ENCODE results near the gene SYT17. TPM values are rescaled to one million over a fixed set of nuclear protein-coding genes. Genes with fewer than 3 reads are reported as not detected.

Gene SYT17
- polyA plus RNA-seq, 1 donor (not counting 4 experiments of a cell fraction or from before 2014, with no cell fraction given), result not detected

DNA sequence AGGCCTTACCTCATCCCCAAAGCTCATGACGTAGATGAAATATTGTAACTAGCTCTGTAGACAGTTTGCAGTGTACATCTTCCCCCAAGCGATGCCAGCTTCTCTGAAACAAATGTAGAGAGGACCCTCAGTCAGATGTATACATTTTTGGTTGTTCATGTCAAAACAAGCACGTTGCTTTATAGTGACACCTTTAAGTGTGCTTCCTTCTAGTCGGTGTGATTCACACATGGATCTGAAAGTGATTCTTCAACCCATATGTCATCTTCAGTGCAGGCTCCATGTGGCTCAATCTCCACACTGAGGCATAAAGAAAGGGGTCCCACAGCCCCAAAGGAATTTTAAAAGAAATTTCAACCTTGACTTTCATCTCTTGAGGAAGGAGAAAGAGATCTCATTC is 86.6 kb downstream of the SYT17 start:
- dilution Hi-C loops (cut with MboI; ENCODE audit: extremely low pct_ligation_motif_present, low sequenced_read_pairs), result no loop called here
- Histone ChIP-seq H3K4me1 (ENCODE audit: control insufficient read depth, extremely low read depth, insufficient read depth, low read length) (no peaks in the 10 kb centered on the region), H3K9ac (ENCODE audit: control insufficient read depth, extremely low read depth, insufficient read depth, low read length) (no peak overlapping the region), H4K20me1 (ENCODE audit: control insufficient read depth, extremely low read depth, insufficient read depth, low read length) (no peaks in the 10 kb centered on the region), H3K36me3 (ENCODE audit: control insufficient read depth in 2 of 2, extremely low read depth in 1 of 2, insufficient read depth in 2 of 2, low read length in 2 of 2) (no peaks in the 10 kb centered on the region), H2AFZ (ENCODE audit: control insufficient read depth, low read length) (no peak overlapping the region), H3K9me3 (ENCODE audit: control insufficient read depth, low read depth, low read length) (no peaks in the 10 kb centered on the region), H3K9me1 (ENCODE audit: control insufficient read depth, extremely low read depth, insufficient read depth, low read length) (no peaks in the 10 kb centered on the region), H3K4me3 (ENCODE audit: control insufficient read depth in 2 of 3, extremely low read depth in 1 of 3, insufficient read depth in 2 of 3, low read depth in 1 of 3, low read length in 3 of 3) (no peak overlapping the region), H3K79me2 (ENCODE audit: control insufficient read depth, insufficient read depth, low read length) (no peaks in the 10 kb centered on the region), H3K27me3 (ENCODE audit: control insufficient read depth, extremely low read depth, insufficient read depth, low read length) (no peaks in the 10 kb centered on the region), H3K27ac (ENCODE audit: control insufficient read depth, insufficient read depth, low read length) (no peak overlapping the region), H3K4me2 (ENCODE audit: control insufficient read depth, extremely low read depth, insufficient read depth, low read depth, low read length) (no peak overlapping the region)
- FAIRE-seq, result no peak
- DNase-seq (ENCODE audit: low read depth, low spot score), result no peak
- TF ChIP-seq, protein P1, sequence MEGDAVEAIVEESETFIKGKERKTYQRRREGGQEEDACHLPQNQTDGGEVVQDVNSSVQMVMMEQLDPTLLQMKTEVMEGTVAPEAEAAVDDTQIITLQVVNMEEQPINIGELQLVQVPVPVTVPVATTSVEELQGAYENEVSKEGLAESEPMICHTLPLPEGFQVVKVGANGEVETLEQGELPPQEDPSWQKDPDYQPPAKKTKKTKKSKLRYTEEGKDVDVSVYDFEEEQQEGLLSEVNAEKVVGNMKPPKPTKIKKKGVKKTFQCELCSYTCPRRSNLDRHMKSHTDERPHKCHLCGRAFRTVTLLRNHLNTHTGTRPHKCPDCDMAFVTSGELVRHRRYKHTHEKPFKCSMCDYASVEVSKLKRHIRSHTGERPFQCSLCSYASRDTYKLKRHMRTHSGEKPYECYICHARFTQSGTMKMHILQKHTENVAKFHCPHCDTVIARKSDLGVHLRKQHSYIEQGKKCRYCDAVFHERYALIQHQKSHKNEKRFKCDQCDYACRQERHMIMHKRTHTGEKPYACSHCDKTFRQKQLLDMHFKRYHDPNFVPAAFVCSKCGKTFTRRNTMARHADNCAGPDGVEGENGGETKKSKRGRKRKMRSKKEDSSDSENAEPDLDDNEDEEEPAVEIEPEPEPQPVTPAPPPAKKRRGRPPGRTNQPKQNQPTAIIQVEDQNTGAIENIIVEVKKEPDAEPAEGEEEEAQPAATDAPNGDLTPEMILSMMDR (optimal IDR thresholded peaks at IDR 0.05 in 1 of 3, IDR thresholded peaks at IDR 0.05 in 1 of 3, conservative IDR thresholded peaks at IDR 0.05 in 1 of 3; ENCODE audit: extremely low read depth in 1 of 3, insufficient read depth in 2 of 3, low read length in 3 of 3), result no peak
- no peak for TF ChIP-seq EZH2 (IDR thresholded peaks at IDR 0.05; ENCODE audit: low read length)

DNA sequence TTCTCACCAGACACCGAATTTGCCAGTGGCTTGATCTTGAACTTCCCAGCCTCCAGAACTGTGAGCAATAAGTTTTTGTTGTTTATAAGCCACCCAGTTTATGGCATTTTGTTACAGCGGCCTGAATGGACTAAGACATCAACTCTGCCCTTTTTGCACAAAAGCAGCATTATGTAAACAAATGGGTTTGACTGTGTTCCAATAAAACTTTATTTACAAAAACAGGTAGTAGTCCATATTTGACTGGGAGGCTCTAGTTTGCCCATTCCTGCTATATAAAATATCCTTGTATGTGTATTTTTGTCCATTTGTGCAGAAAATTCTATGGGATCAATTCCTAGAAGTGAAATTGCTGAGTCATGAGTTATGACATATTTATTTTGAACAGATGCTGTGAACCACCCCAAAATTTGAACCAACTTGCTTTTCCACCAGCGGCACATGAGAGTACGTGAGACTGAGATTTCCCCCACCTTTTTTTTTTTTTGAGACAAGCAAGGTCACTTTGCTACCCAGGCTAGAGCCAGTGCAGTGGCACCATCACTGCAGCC is 96.2 kb downstream of the SYT17 start:
- Histone ChIP-seq H3K79me2 (ENCODE audit: control insufficient read depth, insufficient read depth, low read length) (no peaks in the 10 kb centered on the region), H3K9me1 (ENCODE audit: control insufficient read depth, extremely low read depth, insufficient read depth, low read length) (no peaks in the 10 kb centered on the region), H3K4me1 (ENCODE audit: control insufficient read depth, extremely low read depth, insufficient read depth, low read length) (no peaks in the 10 kb centered on the region), H3K27me3 (ENCODE audit: control insufficient read depth, extremely low read depth, insufficient read depth, low read length) (no peaks in the 10 kb centered on the region), H2AFZ (ENCODE audit: control insufficient read depth, low read length) (no peak overlapping the region), H3K9ac (ENCODE audit: control insufficient read depth, extremely low read depth, insufficient read depth, low read length) (no peak overlapping the region), H3K4me3 (ENCODE audit: control insufficient read depth in 2 of 3, extremely low read depth in 1 of 3, insufficient read depth in 2 of 3, low read depth in 1 of 3, low read length in 3 of 3) (no peak overlapping the region), H3K9me3 (ENCODE audit: control insufficient read depth, low read depth, low read length) (no peaks in the 10 kb centered on the region), H3K4me2 (ENCODE audit: control insufficient read depth, extremely low read depth, insufficient read depth, low read depth, low read length) (no peak overlapping the region), H4K20me1 (ENCODE audit: control insufficient read depth, extremely low read depth, insufficient read depth, low read length) (no peaks in the 10 kb centered on the region), H3K36me3 (ENCODE audit: control insufficient read depth in 2 of 2, extremely low read depth in 1 of 2, insufficient read depth in 2 of 2, low read length in 2 of 2) (no peaks in the 10 kb centered on the region), H3K27ac (ENCODE audit: control insufficient read depth, insufficient read depth, low read length) (no peak overlapping the region)
- no peak for DNase-seq (ENCODE audit: low read depth, low spot score)
- TF ChIP-seq EZH2 (IDR thresholded peaks at IDR 0.05; ENCODE audit: low read length), result no peak
- TF ChIP-seq, protein P1 (optimal IDR thresholded peaks at IDR 0.05 in 1 of 3, IDR thresholded peaks at IDR 0.05 in 1 of 3, conservative IDR thresholded peaks at IDR 0.05 in 1 of 3; ENCODE audit: extremely low read depth in 1 of 3, insufficient read depth in 2 of 3, low read length in 3 of 3), result no peak
- FAIRE-seq, result no peak
- dilution Hi-C loops (cut with MboI; ENCODE audit: extremely low pct_ligation_motif_present, low sequenced_read_pairs), result no loop called here
